Measurements from ENCODE around the gene SLC6A8.
"Not testable (repeated sequence)": the region's sequence is repeated elsewhere in the genome, so short reads cannot be mapped to it uniquely, and the experiment has no call there.

SLC6A8 gene

DNA sequence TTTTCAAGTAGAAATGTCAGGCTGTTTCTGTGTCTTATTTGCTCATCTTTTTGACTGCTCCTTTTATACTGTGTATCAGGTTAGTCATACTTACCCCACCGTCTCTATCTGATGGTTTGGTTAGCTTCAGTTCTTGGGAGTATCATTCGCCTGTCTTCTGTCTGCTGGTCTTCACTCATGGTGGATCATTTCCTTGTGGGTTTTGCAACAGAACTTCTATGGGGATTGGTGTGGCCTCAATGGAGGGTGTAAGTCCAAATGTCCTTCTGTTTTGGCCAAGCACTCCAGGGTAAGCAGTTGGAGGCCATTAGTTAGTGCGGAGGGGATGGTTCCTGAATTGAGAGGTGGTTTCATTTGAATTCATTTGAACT lies 44.1 kb downstream of the SLC6A8 start:
- no peak for DNase-seq (ENCODE audit: low read depth)

GRCh38 chrX:153732401-153732800 lies 44.7 kb downstream of the SLC6A8 start:
- no peak for DNase-seq (ENCODE audit: low read depth)

DNA sequence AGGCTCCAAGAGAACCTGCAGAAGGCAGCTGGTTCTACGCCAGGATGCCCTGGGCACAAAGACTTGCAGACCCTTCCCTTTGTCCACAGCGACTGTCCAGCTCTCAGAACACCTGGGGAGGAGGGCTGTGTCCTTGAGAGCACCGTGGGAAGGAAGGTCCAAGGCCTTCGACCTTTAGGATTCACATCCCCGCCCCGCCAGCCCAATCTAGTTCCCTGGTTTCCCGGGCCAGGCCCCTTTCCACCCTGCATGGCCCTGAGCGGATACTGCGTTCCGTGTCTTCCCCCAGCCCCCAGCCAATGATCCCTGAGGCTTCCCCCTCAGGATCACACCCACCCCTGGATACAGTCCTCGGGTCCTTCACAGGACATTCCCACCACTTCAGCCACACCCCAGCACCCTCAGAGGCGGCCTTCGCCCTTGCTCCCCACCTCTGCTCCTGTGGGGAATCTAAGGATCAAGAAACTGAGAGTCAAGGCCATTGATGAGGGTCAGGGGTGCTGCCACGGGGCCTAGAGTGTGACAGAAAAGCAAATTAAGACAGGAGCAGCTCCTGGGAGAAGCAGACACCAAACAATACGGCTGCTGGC lies 46.0 kb downstream of the SLC6A8 start:
- no peak for DNase-seq (ENCODE audit: low read depth)

- no peak for DNase-seq (ENCODE audit: low read depth)
Observed at GRCh38 chrX:153734871-153735270, 47.1 kb downstream of the SLC6A8 start.

DNA sequence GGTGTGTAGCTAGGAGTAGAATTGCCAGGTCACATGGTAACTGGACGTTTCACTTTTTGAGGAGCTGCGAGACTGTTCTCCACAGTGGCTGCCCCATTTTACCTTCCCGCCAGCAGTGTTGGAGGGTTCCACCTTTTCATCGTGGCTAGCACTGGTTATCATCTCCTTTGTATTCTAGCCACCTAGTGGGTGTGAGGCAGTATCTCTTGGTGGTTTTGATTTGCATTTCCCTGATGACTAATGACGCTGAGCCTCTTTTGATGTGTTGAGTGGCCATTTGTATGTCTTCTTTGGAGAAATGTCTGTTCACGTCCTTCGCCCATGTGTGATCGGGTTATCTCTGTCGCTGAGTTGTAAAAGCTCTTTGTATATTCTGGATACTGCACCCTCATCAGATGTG lies 47.5 kb downstream of the SLC6A8 start:
- no peak for DNase-seq (ENCODE audit: low read depth)

DNA sequence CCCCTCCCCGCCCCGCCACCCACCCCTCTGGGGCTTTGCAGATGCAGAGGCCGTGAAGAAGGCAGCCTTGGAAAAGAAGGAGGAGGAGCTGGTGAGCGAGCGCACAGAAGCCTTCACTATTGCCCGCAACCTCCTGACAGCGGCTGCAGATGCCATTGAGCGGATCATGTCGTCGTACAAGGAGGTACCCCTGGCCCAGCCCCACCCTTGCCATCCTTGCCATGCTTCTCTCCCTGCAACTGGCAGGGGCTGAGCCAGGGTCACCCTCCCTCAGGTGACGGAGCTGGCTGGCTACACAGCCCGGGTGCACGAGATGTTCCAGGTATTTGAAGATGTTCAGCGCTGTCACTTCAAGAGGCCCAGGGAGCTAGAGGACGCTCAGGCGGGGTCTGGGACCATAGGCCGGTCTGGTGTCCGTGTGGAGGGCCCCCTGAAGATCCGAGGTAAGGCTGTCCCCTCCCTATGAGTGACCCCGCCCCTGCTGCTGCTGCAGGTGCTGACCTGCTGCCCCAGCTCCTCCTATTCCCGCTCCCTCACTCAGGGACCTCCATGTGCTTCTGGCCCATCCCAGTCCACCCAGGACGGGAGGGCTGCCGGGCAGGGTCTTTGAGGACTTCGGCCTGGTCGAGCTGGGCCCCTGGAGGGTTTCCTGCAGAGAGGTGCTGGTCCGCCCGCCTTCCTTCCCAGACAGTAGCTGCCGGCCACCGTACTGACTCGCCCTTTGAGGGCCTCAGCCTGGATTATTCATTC lies 48.5 kb downstream of the SLC6A8 start:
- no peak for DNase-seq (ENCODE audit: low read depth)

- no peak for DNase-seq (ENCODE audit: low read depth)
Observed at GRCh38 chrX:153736871-153737441, 49.2 kb downstream of the SLC6A8 start.

DNA sequence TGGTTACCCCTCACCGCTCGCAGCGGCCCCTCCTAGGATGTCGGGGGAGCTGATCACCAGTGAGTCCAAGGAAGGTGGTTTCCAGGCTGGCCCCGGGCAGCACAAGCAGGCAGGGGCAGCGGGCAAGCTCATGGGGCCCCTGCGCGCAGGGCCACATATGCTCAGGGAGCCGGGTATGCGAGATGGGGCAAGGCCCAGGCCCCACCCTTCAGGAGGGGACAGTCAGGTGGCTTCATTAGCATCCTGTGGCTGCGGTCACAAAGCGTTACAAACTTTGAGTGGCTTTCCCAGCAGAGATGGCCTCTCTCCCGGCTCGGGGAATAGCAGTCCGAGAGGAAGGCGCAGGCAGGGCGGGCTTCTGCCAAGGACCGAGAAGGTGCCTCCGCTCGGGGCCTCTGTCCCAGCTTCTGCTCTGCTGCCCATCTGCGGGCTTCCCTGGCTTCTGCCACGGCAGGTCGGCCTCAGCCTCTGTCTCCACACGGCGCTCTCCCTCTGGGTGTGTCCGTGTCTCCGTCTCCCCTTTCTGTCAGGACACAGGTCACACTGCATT lies 50.4 kb downstream of the SLC6A8 start:
- no peak for DNase-seq (ENCODE audit: low read depth)

DNA sequence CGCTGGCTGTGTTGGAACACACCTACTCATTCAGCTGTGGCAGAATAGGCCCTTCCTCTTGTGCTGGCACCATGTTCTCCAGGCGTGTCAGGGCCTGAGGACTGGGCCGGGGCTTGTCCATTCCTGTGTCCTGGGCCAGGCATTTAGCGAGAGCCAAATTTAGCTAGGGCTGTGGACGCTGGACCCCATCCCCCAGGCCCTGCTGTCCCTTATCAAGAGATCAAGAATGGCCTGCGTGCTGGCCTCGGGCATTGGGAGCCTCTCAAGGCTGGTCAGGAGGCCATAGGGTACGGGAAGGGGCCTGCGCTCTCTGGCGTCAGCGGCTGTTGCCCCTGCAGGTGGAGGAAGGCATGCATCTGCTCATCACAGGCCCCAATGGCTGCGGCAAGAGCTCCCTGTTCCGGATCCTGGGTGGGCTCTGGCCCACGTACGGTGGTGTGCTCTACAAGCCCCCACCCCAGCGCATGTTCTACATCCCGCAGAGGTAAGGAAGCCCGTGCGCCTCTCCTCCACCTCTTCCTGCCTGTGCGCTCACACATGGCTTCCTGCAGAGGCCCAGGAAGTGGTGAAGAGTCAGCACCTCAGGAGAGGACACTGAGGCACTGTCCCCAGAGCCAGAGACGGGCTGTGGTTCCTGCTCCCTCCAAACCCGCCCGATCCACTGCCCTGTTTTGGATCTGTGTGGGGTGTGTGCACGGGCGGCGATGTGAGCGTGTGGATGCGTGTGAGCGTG lies 52.2 kb downstream of the SLC6A8 start:
- no peak for DNase-seq (ENCODE audit: low read depth)

GRCh38 chrX:153740631-153741222 lies 53.0 kb downstream of the SLC6A8 start:
- DNase-seq (ENCODE audit: low read depth) = no peak

GRCh38 chrX:153741446-153741845 lies 53.7 kb downstream of the SLC6A8 start:
- DNase-seq (ENCODE audit: low read depth) = no peak

DNA sequence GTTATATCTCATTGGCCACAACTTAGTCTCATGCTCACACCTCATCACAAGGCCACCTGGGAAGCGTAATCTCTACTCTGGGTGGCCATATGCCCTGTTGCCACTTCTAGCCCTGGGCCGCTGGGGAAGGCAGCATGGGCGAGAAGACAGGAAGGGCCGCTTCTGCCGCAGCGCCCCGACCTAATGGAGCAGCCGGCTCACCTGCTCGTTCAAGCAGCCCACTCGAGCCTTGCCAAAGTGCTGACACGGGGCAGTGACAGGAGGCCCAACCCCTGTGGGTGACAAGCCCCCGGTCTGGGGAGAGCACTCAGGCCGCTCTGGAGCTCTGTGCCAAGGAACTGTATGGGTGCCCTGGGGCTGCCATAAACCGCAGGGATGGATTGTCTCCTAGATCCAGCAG lies 54.4 kb downstream of the SLC6A8 start:
- DNase-seq (ENCODE audit: low read depth) = not testable (repeated sequence)

- not testable (repeated sequence) for DNase-seq (ENCODE audit: low read depth)
Observed at GRCh38 chrX:153742796-153743467, 55.2 kb downstream of the SLC6A8 start.

- DNase-seq (ENCODE audit: low read depth) = not testable (repeated sequence)
Observed at GRCh38 chrX:153743468-153744209, 55.9 kb downstream of the SLC6A8 start.

DNA sequence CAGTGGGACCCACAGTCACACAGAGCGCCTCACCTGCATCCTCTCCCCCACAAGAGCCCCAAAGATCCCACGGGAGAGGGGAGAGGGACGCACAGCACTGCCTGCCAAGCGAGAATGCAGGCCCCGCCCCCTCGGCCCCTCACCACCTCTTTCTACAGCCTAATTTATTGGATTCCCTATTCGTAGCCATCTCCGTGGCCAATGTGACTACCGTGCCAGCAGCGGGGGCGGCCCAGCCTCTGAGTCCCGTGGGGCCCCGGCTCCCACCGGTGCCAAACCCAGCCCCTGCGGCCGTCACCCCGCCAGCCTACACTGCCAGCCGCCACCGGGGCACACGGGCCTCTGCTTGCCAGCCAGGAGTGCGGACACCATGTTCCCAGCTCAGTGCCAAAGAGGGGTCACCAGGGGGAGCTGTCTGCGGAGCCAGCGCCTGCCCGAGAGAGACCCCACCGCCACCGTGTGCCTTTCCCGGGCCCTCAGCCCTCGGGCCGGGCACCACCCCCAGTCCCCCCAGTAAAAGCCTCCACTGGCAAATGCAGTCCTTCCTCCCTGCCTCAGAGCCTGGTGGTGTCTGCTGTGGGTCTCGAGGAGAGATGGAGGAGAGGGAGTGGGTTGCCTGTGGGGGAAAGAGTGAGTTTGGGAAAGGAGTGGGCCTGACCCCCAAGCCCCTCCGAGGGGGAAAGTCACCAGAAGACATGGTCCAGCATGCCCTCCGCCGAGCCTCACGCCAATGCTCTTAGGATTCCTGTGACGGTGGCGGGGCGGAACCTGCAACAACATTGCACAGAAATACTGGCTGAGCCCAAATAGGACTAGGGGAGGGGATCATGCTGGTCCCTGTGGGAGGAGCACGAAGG lies 56.7 kb downstream of the SLC6A8 start:
- no peak for DNase-seq (ENCODE audit: low read depth)

DNA sequence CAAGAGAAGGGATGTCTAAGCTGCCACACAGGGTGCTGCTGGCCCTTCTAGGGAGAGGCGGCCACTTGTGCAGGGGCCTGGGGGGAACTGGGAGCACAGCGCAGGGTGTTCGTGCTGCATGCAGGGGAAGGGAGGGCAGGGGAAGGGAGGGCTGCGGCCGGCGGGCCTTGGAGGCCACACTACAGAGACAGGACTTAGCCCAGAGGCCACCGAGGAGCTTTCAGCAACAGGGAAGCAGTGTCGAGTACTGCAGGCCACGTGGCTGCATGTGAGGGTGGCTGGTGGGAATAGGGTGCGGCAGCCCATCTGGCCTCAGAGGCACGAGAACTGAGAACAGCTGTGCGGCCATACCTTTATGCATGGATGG lies 57.3 kb downstream of the SLC6A8 start:
- not testable (repeated sequence) for DNase-seq (ENCODE audit: low read depth)
